Panc1 (cell line): ENCODE measurements around the gene DHRS12. TPM values are rescaled to one million over a fixed set of nuclear protein-coding genes. Genes with fewer than 3 reads are reported as not detected.

Experiments used
- ATAC-seq: fragments of 200-7000 bp; cut with Tn5 transposase; 2 replicates; pipeline ENCODE4 v1.9.1; 2020; ENCODE audit warnings: mild to moderate bottlenecking, moderate library complexity
- BruUV-seq: library from RNA; stranded (reverse); fragments of 400-500 nt; replicated peaks from 2 replicates; lab custom pipeline; 2021; lab: Mats Ljungman, UMichigan
- CTCF ChIA-PET: fragments of 300-600 bp; sonication (Branson Sonifier 250); formaldehyde crosslinking; loops from one replicate; lab custom pipeline; 2022; ENCODE audit warnings: antibody characterized with exemption; lab: Charles Lee
- POLR2A ChIA-PET: fragments of 300-600 bp; sonication (Branson Sonifier 250); formaldehyde crosslinking; loops from one replicate; lab custom pipeline; 2022; ENCODE audit warnings: antibody characterized with exemption; lab: Charles Lee
- DNase-seq: peaks from one replicate; pipeline ENCODE4 v3.0.0-alpha.2; 2010; ENCODE audit warnings: low read depth, low spot score
- H3K27ac ChIP-seq: 2 replicates; pipeline ENCODE4 v1.5.1; 2011; ENCODE audit warnings: mild to moderate bottlenecking, low read length, inconsistent platforms
- H3K27me3 ChIP-seq: fragments of 200-500 bp; sonication (Bioruptor generic); 2 replicates; pipeline ENCODE4 v1.6.0; 2014; ENCODE audit warnings: low read length, inconsistent platforms; ENCODE audit not compliant: control insufficient read depth, insufficient read depth
- H3K36me3 ChIP-seq: fragments of 200-500 bp; sonication (Bioruptor generic); 2 replicates; pipeline ENCODE4 v1.5.1; 2014; ENCODE audit warnings: inconsistent platforms, mild to moderate bottlenecking, low read length, moderate library complexity; ENCODE audit not compliant: control insufficient read depth, insufficient read depth
- H3K4me1 ChIP-seq: 2 replicates; pipeline ENCODE4 v1.5.1; 2011; ENCODE audit warnings: inconsistent platforms, mild to moderate bottlenecking, low read length, moderate library complexity; ENCODE audit not compliant: control insufficient read depth, insufficient read depth
- H3K4me3 ChIP-seq, 2 experiments: 2 replicates each; pipeline ENCODE4 v1.5.1; 2011 to 2012; ENCODE audit warnings: low read depth in 2 of 2, low read length in 2 of 2, mild to moderate bottlenecking in 2 of 2, inconsistent platforms in 1 of 2, moderate library complexity in 1 of 2
- H3K9me3 ChIP-seq: fragments of 200-500 bp; sonication (Bioruptor generic); 2 replicates; pipeline ENCODE4 v1.5.1; 2014; ENCODE audit warnings: low read depth, mild to moderate bottlenecking, inconsistent platforms, low read length, moderate library complexity; ENCODE audit not compliant: control insufficient read depth, insufficient read depth
- POLR2AphosphoS5 ChIP-seq: IDR thresholded peaks from 2 replicates; pipeline ENCODE4 v1.6.1; 2012; ENCODE audit warnings: mild to moderate bottlenecking, low read depth, low read length, moderate library complexity
- SIN3A ChIP-seq: IDR thresholded peaks from 2 replicates; pipeline ENCODE4 v1.6.1; 2012; ENCODE audit warnings: low read depth, mild to moderate bottlenecking, low read length, moderate library complexity, borderline replicate concordance; ENCODE audit not compliant: insufficient read depth
- TCF7L2 ChIP-seq: IDR thresholded peaks from 2 replicates; pipeline ENCODE4 v1.6.1; 2011; ENCODE audit warnings: mild to moderate bottlenecking, low read depth, low read length, inconsistent platforms
- in situ Hi-C: cut with HindIII; loops from 2 replicates; pipeline ENCODE4 v1.10.0; 2016; ENCODE audit warnings: low sequenced_read_pairs, low pct_unique_long_range_greater_than_20kb
- intact Hi-C: fragments of 100-400 bp; cut with micrococcal nuclease; formaldehyde crosslinking; loops from one replicate; pipeline ENCODE4 v1.10.0; 2022; ENCODE audit not compliant: unreplicated experiment
- total RNA-seq: library from RNA; stranded (reverse); gene quantifications from one replicate; pipeline ENCODE4 v1.2.1, GENCODE V29; 2021; ENCODE audit not compliant: unreplicated experiment
- TF ChIP-seq, protein P1 (sequence below): fragments of 450-650 bp; IDR thresholded peaks from 2 replicates; pipeline ENCODE4 v1.5.1; 2017; ENCODE audit warnings: mild to moderate bottlenecking
- TF ChIP-seq, protein P2 (sequence below), 2 experiments: IDR thresholded peaks; 2 replicates each; pipeline ENCODE4 v1.6.1; 2011 to 2012; ENCODE audit warnings: low read depth in 2 of 2, control low read depth in 1 of 2, low read length in 1 of 2, mild to moderate bottlenecking in 1 of 2, moderate library complexity in 1 of 2; ENCODE audit not compliant: insufficient read depth in 1 of 2

DHRS12 gene
- total RNA-seq, 1 experiment from 2014 or later: 10.7 TPM

DNA sequence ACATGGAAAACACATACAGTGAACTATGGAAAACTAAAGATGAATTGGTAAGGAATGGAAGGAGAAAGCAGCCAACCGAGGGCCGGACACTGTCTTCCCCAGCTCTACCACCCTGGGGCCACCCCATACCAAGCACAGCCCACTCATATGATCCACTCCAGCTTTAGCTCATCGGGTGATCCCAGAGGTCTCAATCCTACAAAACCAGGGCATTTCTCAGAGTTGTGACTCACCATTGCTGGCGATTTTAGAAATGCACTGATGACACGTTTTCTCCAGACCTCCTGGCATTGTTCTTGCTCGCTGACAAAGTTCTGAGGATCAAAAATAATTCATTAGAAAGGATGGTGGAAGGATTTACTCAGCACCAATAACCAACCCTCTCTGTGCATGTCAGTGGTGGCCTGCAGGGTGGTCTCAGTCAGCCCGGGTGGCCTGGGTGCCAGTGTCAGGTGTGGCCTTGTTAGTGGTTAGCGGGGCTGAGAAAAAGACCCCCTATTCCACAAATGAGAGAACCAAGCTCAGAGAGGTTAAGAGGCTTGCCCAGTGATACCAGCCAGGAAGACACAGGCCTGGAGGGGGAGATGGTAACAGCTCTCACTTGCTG is 34.4 kb upstream of the DHRS12 start:
- Histone ChIP-seq H3K27ac (no peak overlapping the region), H3K27me3 (no peaks in the 10 kb centered on the region), H3K4me1 (no peaks in the 10 kb centered on the region), H3K36me3 (no peaks in the 10 kb centered on the region), H3K9me3 (no peaks in the 10 kb centered on the region), H3K4me3 (no peak overlapping the region)
- BruUV-seq: no TSS peak
- TF ChIP-seq SIN3A (no peak), POLR2AphosphoS5 (no peak), TCF7L2 (no peak)
- TF ChIP-seq, protein P1, sequence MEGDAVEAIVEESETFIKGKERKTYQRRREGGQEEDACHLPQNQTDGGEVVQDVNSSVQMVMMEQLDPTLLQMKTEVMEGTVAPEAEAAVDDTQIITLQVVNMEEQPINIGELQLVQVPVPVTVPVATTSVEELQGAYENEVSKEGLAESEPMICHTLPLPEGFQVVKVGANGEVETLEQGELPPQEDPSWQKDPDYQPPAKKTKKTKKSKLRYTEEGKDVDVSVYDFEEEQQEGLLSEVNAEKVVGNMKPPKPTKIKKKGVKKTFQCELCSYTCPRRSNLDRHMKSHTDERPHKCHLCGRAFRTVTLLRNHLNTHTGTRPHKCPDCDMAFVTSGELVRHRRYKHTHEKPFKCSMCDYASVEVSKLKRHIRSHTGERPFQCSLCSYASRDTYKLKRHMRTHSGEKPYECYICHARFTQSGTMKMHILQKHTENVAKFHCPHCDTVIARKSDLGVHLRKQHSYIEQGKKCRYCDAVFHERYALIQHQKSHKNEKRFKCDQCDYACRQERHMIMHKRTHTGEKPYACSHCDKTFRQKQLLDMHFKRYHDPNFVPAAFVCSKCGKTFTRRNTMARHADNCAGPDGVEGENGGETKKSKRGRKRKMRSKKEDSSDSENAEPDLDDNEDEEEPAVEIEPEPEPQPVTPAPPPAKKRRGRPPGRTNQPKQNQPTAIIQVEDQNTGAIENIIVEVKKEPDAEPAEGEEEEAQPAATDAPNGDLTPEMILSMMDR: no peak
- TF ChIP-seq, protein P2, sequence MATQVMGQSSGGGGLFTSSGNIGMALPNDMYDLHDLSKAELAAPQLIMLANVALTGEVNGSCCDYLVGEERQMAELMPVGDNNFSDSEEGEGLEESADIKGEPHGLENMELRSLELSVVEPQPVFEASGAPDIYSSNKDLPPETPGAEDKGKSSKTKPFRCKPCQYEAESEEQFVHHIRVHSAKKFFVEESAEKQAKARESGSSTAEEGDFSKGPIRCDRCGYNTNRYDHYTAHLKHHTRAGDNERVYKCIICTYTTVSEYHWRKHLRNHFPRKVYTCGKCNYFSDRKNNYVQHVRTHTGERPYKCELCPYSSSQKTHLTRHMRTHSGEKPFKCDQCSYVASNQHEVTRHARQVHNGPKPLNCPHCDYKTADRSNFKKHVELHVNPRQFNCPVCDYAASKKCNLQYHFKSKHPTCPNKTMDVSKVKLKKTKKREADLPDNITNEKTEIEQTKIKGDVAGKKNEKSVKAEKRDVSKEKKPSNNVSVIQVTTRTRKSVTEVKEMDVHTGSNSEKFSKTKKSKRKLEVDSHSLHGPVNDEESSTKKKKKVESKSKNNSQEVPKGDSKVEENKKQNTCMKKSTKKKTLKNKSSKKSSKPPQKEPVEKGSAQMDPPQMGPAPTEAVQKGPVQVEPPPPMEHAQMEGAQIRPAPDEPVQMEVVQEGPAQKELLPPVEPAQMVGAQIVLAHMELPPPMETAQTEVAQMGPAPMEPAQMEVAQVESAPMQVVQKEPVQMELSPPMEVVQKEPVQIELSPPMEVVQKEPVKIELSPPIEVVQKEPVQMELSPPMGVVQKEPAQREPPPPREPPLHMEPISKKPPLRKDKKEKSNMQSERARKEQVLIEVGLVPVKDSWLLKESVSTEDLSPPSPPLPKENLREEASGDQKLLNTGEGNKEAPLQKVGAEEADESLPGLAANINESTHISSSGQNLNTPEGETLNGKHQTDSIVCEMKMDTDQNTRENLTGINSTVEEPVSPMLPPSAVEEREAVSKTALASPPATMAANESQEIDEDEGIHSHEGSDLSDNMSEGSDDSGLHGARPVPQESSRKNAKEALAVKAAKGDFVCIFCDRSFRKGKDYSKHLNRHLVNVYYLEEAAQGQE (IDR thresholded peaks at IDR 0.05; ENCODE audit: insufficient read depth in 1 of 2, low read depth in 2 of 2, low read length in 1 of 2): no peak
- ATAC-seq: no peak
- ChIA-PET POLR2A (no interaction called here), CTCF (no interaction called here)
- intact Hi-C loops: no loop called here
- in situ Hi-C loops: no loop called here
- DNase-seq: no peak

DNA sequence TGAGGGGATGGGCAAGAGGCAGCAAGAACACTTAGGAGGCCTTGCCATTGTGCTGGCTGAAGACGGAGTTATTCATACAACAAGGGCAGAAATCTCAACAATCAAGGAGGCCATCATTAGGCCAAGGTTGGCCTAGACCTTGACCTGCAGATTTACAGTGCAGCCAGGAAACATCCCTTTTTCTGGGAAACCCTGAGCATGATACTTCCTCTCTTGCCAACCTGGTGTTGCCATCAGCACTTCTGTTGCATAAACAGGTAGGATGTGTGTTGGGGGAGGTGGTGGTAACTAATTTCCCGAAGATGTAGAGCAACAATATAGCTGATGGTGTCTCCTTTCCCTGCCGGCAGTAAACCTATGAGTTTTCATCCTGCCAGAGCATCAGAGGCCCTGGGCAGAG is 33.1 kb upstream of the DHRS12 start:
- no peak for DNase-seq
- TF ChIP-seq TCF7L2 (no peak), SIN3A (no peak)
- Histone ChIP-seq H3K27ac (no peak overlapping the region), H3K4me3 (no peak overlapping the region), H3K36me3 (no peaks in the 10 kb centered on the region), H3K9me3 (no peaks in the 10 kb centered on the region), H3K27me3 (no peaks in the 10 kb centered on the region), H3K4me1 (no peaks in the 10 kb centered on the region)
- ChIA-PET CTCF (no interaction called here), POLR2A (no interaction called here)
- ATAC-seq: no peak
- in situ Hi-C loops: no loop called here
- BruUV-seq: no TSS peak
- intact Hi-C loops: no loop called here

DNA sequence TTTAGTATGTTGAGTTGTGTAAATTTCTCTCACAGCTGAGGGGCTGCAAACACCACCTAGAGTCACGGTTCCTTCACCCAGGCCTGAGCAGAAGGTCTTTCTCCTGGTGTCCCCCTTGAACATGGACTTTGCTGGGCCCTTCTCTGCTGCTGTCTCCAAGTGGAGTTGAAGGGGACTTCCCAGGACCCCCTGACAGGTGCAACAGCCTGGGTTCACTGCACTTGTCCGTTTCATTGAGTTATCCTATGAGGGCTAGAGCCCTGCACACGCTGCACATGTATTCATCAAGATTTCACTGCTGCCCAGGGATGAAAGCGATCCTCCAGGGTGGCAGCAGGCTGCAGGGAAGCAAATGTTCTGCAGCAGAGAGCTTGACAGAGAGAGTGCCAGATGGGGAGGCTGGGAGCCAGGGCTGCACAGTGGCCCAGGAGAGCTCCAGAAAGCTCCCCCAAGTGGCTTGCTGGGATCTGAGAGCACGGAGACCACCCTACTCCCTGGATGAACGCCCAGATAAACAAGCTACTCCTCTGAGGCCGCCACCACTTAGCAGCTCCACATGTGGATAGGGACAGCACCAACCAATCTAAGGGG is 30.7 kb upstream of the DHRS12 start:
- H3K27me3 ChIP-seq: no peaks in the 10 kb centered on the region
- TF ChIP-seq TCF7L2 (no peak), SIN3A (no peak), POLR2AphosphoS5 (no peak)
- TF ChIP-seq, protein P2 (IDR thresholded peaks at IDR 0.05; ENCODE audit: insufficient read depth in 1 of 2, low read depth in 2 of 2, low read length in 1 of 2): no peak
- TF ChIP-seq, protein P1: no peak
- intact Hi-C loops (no loop called here), in situ Hi-C loops (no loop called here)
- no peaks in the 10 kb centered on the region for H3K4me1 ChIP-seq
- CTCF ChIA-PET: interaction anchor here (1.3 kb wide), 1 partner anchor 20 kb away, joined by 5 read pairs; no protein-coding TSS in a partner anchor
- no peak overlapping the region for H3K4me3 ChIP-seq
- no TSS peak for BruUV-seq
- H3K36me3 ChIP-seq: no peaks in the 10 kb centered on the region
- no peaks in the 10 kb centered on the region for H3K9me3 ChIP-seq
- no peak for ATAC-seq
- DNase-seq: no peak
- POLR2A ChIA-PET: no interaction called here
- H3K27ac ChIP-seq: no peak overlapping the region
